Measurements from ENCODE around the gene CEP68. TPM values are rescaled to one million over a fixed set of nuclear protein-coding genes. Genes with fewer than 3 reads are reported as not detected.

Gene CEP68
- total RNA-seq, 4 donors from 2014 or later = 19.8 to 34.1 (median 27.5) TPM

DNA sequence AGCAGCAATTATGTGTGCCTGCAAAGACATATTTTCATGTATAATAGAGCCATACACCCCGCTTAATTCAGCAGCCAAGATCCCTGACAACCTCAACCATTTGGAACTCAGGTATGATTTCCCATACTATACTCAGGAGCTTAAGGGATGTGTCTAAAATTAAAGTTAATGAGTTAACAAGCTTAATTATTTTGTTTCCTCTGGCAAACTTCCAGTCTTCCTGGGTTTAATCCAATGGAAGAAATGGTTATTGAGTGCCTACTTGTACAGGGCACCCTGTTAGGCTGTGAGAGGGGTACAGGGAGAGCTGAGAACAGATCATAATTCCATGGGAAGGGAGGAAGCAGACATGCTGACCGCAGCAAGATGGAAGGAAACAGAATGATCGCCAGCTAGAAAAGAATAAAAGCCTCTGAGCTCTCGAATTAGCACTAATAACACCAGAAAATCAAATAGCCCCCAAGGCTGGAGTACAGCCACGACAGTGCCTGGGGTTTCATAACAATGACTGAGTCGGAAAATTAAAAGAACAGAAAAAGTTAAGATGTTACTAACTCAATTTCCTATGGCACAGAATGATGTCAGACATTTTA is 20.8 kb upstream of the CEP68 start:
- no peak overlapping the region for H3K27ac ChIP-seq
- no peaks in the 10 kb centered on the region for H3K27me3 ChIP-seq
- H3K4me3 ChIP-seq (replicated peaks in 1 of 3) = no peak overlapping the region
- H3K36me3 ChIP-seq = no peaks in the 10 kb centered on the region
- WGBS, 2 donors = 79 to 81% methylated on average over 6 of the region's 6 CpGs
- H3K9me3 ChIP-seq = no peaks in the 10 kb centered on the region
- H3K4me1 ChIP-seq = no peaks in the 10 kb centered on the region
- intact Hi-C loops (cut with DNase I) = no loop called here
- DNase-seq = no peak
- TF ChIP-seq, protein P1, sequence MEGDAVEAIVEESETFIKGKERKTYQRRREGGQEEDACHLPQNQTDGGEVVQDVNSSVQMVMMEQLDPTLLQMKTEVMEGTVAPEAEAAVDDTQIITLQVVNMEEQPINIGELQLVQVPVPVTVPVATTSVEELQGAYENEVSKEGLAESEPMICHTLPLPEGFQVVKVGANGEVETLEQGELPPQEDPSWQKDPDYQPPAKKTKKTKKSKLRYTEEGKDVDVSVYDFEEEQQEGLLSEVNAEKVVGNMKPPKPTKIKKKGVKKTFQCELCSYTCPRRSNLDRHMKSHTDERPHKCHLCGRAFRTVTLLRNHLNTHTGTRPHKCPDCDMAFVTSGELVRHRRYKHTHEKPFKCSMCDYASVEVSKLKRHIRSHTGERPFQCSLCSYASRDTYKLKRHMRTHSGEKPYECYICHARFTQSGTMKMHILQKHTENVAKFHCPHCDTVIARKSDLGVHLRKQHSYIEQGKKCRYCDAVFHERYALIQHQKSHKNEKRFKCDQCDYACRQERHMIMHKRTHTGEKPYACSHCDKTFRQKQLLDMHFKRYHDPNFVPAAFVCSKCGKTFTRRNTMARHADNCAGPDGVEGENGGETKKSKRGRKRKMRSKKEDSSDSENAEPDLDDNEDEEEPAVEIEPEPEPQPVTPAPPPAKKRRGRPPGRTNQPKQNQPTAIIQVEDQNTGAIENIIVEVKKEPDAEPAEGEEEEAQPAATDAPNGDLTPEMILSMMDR (IDR thresholded peaks at IDR 0.05) = no peak
- TF ChIP-seq POLR2A (IDR thresholded peaks at IDR 0.05) = no peak

DNA sequence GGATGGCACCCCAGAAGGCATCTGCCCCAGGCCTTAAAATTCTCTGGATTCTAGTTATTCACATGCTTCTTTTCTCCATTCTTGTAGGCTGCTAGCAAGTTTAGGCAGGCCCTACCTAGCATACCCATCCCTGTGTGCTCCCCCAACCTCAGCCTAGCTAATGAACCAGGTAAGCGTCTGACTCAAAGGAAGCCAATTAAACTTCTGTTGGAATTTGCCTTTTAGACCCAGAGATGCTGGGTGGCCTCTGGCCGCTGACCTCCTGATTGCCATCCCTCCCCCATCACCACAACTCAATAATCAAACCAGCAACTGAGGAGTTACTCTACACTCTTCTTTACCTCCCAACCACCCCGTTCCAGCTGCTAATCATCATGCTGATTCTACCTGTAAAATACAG is 19.0 kb upstream of the CEP68 start:
- WGBS, 2 donors = 78 to 91% methylated on average over 3 of the region's 3 CpGs
- intact Hi-C loops (cut with DNase I) = no loop called here
- Histone ChIP-seq H3K4me3 (replicated peaks in 1 of 3) (no peak overlapping the region), H3K36me3 (no peaks in the 10 kb centered on the region), H3K27ac (no peak overlapping the region), H3K4me1 (no peaks in the 10 kb centered on the region), H3K27me3 (no peaks in the 10 kb centered on the region), H3K9me3 (no peaks in the 10 kb centered on the region)
- no peak for DNase-seq
- no peak for TF ChIP-seq POLR2A (IDR thresholded peaks at IDR 0.05)
- TF ChIP-seq, protein P1 (IDR thresholded peaks at IDR 0.05) = no peak

DNA sequence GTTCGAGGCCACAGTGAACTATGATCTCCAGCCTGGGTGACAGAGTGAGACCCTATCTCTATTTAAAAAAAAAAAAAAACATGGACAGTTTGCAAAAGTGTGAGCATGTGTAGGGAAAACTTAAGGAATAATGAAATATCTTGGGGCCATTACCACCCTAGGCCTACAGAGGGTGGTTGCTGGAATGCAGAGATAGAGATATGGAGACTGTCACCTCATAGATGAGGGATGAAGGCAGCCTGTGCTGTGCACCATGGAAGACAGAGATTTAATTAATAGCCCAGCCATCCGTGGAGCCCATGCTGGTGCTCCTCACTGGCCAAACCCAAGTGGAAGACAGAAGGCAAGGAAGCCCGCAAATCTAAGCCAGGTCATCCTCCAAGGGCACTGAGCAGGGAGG is 16.6 kb upstream of the CEP68 start:
- no peak for TF ChIP-seq POLR2A (IDR thresholded peaks at IDR 0.05)
- TF ChIP-seq, protein P1 (IDR thresholded peaks at IDR 0.05) = no peak
- no peak for DNase-seq
- no peaks in the 10 kb centered on the region for H3K36me3 ChIP-seq
- no peaks in the 10 kb centered on the region for H3K4me1 ChIP-seq
- 92 to 96% methylated on average over 3 of the region's 3 CpGs for WGBS, 2 donors
- H3K27me3 ChIP-seq = no peaks in the 10 kb centered on the region
- no peaks in the 10 kb centered on the region for H3K9me3 ChIP-seq
- no peak overlapping the region for H3K27ac ChIP-seq
- intact Hi-C loops (cut with DNase I) = loop anchor here (2.0 kb wide), 1 partner anchor 121 kb away; no protein-coding TSS in a partner anchor
- no peak overlapping the region for H3K4me3 ChIP-seq (replicated peaks in 1 of 3)

DNA sequence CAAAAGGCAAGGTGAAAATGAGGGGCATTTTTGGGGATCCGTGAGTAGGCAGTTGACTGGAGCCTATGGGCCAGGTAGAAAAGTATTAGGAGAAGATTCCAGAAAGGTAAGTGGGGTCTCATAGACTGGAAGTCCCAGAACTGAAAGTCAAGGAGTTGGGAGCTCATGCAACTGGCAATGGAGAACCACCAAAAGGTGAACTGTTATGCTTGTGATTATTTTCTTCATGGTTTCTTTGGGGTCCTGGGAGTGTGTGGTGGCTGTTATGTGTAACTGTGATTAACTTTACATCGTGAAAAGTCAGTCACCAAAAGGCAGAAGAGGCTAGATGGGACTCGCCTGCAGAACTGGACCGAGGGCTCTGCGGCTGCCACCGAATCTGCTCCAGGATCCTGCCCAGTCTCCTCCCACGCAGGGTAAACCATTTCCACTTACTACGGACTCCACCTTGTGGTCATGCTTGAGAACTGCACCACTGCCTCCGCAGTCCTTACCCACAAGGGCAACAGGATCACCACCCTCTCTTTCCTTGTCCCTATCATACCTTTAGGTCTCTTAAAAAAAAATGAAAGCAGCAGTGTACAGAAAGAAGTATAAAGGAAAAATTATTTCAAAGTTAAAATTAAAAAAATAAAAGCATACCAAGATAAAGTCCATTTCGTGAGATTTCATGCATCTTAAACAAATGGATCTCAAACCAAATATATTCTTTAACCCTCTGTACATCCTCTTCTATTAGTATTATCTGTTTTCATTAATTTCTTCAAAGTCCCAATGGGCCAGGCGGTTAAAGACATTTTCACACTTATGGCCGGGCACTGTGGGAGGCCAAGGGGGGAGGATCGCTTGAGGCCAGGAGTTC is 15.6 kb upstream of the CEP68 start:
- Histone ChIP-seq H3K36me3 (no peaks in the 10 kb centered on the region), H3K4me3 (replicated peaks in 1 of 3) (no peak overlapping the region), H3K27me3 (no peaks in the 10 kb centered on the region), H3K4me1 (no peaks in the 10 kb centered on the region), H3K9me3 (no peaks in the 10 kb centered on the region), H3K27ac (no peak overlapping the region)
- 31 to 33% methylated on average over 13 of the region's 13 CpGs for WGBS, 2 donors
- TF ChIP-seq POLR2A (IDR thresholded peaks at IDR 0.05) = no peak
- TF ChIP-seq, protein P1 (IDR thresholded peaks at IDR 0.05) = peak; percentile 80 to 96 (median 92)
- intact Hi-C loops (cut with DNase I) = loop anchor here (2.0 kb wide), 1 partner anchor 122 kb away; no protein-coding TSS in a partner anchor
- peak; percentile 86 for DNase-seq

DNA sequence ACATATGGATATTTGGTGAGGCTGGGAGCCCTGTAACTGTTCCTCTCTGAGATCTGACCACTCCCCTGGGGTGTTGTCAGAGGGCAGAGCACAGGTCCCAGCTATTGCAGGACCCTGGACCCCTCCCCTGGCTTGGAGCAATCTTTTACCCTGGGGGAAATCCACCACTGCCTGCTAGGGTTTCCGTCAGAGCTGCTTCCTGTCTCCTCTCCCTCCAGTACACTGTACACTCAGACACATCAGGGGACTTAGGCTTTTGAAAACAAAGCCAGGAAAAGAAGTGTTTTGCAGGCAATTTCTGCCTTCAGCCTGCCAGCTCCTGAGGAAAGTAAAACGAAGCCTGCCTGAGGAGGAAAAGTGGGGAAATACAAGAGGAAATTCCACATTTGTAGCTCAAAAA is 13.2 kb upstream of the CEP68 start:
- WGBS, 2 donors = 67 to 77% methylated on average over 2 of the region's 2 CpGs
- intact Hi-C loops (cut with DNase I) = no loop called here

More for the DNA sequence above, 13.2 kb upstream of the CEP68 start:
- Histone ChIP-seq H3K27ac (peak overlapping the region in 1 of 3 donors; percentile 28), H3K9me3 (no peaks in the 10 kb centered on the region), H3K27me3 (no peaks in the 10 kb centered on the region), H3K4me1 (no peaks in the 10 kb centered on the region), H3K36me3 (no peaks in the 10 kb centered on the region), H3K4me3 (replicated peaks in 1 of 3) (no peak overlapping the region)
- no peak for DNase-seq
- TF ChIP-seq, protein P1 (IDR thresholded peaks at IDR 0.05) = no peak
- no peak for TF ChIP-seq POLR2A (IDR thresholded peaks at IDR 0.05)
